GM12891 (cell line): Measurements from ENCODE around the gene RMI2.

Source experiments
- POLR2A ChIP-seq: IDR thresholded peaks from 2 replicates; pipeline ENCODE4 v1.6.1; 2011; ENCODE audit warnings: low read depth, low read length, control low read depth
- POLR2AphosphoS5 ChIP-seq: IDR thresholded peaks from 2 replicates; pipeline ENCODE4 v1.6.1; 2011; ENCODE audit warnings: low read depth, low read length, control low read depth

DNA sequence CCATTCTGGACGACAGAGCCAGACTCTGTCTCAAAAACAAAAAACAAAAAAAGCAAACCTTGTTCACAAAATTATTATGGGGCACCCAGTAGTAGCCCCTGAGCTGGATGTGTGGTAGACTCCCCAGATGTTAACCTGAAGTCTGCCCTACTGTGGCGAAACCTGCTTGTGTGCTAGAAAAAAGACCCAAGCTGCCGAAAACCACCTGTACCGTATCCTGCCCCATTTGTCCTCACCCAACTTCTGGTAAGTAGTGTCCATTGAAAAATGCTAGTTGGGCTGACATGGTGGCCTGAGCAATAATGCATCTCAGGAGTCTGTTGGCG lies 9.1 kb downstream of the RMI2 start:
- TF ChIP-seq POLR2A (no peak), POLR2AphosphoS5 (no peak)
